Calu3 (cell line): ENCODE measurements around the gene CEP128. TPM values are rescaled to one million over a fixed set of nuclear protein-coding genes. Genes with fewer than 3 reads are reported as not detected.

ENCODE experiments used
- Bru-seq: library from RNA; stranded (reverse); fragments of 400-500 nt; gene quantifications from one replicate; lab custom pipeline; 2021; lab: Mats Ljungman, UMichigan
- BruChase-seq, 2 experiments: library from RNA; stranded (reverse); fragments of 400-500 nt; gene quantifications; one replicate each; lab custom pipeline; 2021; lab: Mats Ljungman, UMichigan
- BruUV-seq: library from RNA; stranded (reverse); fragments of 400-500 nt; replicated peaks from 2 replicates; lab custom pipeline; 2021; lab: Mats Ljungman, UMichigan
- CTCF ChIA-PET: fragments of 300-600 bp; sonication (Branson Sonifier 250); formaldehyde crosslinking; loops from one replicate; lab custom pipeline; 2022; ENCODE audit warnings: antibody characterized with exemption; lab: Charles Lee
- DNase-seq: peaks from one replicate; pipeline ENCODE4 v3.0.0; 2022
- H3K27ac Mint-ChIP-seq: one replicate; pipeline ENCODE4 v1.8.0; 2022; ENCODE audit warnings: mixed read lengths; ENCODE audit not compliant: unreplicated experiment
- H3K27me3 Mint-ChIP-seq: one replicate; pipeline ENCODE4 v1.8.0; 2022; ENCODE audit warnings: mixed read lengths; ENCODE audit not compliant: unreplicated experiment
- H3K36me3 Mint-ChIP-seq: one replicate; pipeline ENCODE4 v1.8.0; 2022; ENCODE audit warnings: mild to moderate bottlenecking, moderate library complexity, mixed read lengths; ENCODE audit not compliant: insufficient read depth, unreplicated experiment
- H3K4me1 Mint-ChIP-seq: one replicate; pipeline ENCODE4 v1.8.0; 2022; ENCODE audit warnings: mild to moderate bottlenecking, low read depth, mixed read lengths; ENCODE audit not compliant: unreplicated experiment
- H3K4me3 Mint-ChIP-seq: one replicate; pipeline ENCODE4 v1.8.0; 2022; ENCODE audit warnings: mild to moderate bottlenecking, low read depth, moderate library complexity, mixed read lengths; ENCODE audit not compliant: unreplicated experiment
- H3K9me3 Mint-ChIP-seq: one replicate; pipeline ENCODE4 v1.8.0; 2022; ENCODE audit warnings: low read depth, mixed read lengths; ENCODE audit not compliant: unreplicated experiment
- intact Hi-C: fragments of 100-400 bp; cut with micrococcal nuclease; formaldehyde crosslinking; loops from one replicate; pipeline ENCODE4 v1.10.0; 2022; ENCODE audit not compliant: unreplicated experiment
- long read RNA-seq: library from polyadenylated mRNA; stranded (forward); transcript quantifications from one replicate; pipeline ENCODE4 v2.0.0, GENCODE V29; 2022
- total RNA-seq: library from RNA; stranded (reverse); gene quantifications from 2 replicates; pipeline ENCODE4 v1.2.3, GENCODE V29; 2022
- TF ChIP-seq, protein P1 (sequence below): fragments of 200-600 bp; IDR thresholded peaks from one replicate; pipeline ENCODE4 v1.8.0; 2022; ENCODE audit warnings: antibody characterized with exemption; ENCODE audit not compliant: unreplicated experiment

The CEP128 gene
- total RNA-seq (22.9 and 26.3 TPM in 2 replicates), Bru-seq, nascent RNA (percentile 68 among the genes with signal in this experiment), BruChase-seq, experiment 1, labeled RNA remaining after a 6-hour chase (percentile 53 among the genes with signal in this experiment), BruChase-seq, experiment 2, labeled RNA remaining after a 2-hour chase (percentile 53 among the genes with signal in this experiment)
- long read RNA-seq, full-length matches to known transcripts = 1 of 5 reads
- long read RNA-seq, partial matches to known transcripts = 1 of 5 reads
- long read RNA-seq, other reads (novel, unspliced or antisense) = 3 of 5 reads

DNA sequence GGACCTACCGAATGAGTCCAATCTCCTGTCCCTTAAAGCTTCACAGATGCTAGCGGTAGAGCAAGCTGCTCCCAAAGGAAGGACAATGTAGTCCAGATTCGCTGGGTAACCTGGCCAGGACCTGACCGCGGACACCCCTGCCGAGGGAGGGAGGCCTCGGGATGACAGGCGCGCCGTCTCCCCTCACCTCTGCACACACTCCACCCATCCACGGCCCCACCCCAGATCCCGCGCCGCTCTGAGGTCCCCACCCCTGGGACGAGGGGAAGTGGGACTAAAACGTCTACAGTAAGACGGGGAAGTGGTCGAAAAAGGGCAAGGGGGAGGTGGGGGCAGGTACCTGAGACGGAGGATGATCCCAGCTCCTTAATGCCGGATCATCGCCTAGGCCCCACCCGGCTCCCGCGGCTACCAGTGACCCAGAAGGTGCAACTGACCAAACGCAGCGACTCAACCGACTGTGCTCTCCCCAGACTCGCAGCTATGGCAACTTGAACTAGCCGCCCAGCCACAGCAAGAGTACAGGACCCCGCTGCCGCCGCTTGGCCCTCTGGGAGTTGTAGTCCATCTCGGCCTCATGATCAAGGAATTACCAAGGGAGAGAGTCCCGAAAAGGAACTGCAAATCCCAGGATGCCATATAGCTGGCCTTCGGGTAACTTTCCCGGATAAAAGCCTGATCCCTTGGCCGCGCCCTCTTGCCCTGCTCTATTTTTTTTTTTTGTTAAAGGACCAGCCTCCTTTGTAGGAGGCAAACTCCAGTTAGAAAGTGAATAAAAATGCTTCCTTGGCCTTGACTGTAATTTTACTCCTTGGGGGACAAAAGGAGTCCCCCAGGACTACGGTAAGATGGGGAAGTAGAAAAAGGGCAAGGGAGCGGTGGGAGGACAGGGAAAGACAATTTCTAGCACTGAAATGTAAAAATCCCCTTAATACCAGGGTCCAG is at the start of gene CEP128:
TSS of gene CEP128 (minus strand) at position 498 of the 945 bp plus-strand sequence.
- intact Hi-C loops = no loop called here
- H3K9me3 Mint-ChIP-seq = no peaks in the 10 kb centered on the region
- H3K27me3 Mint-ChIP-seq = peaks cover 16% of the 10 kb centered on the region
- BruUV-seq = no TSS peak
- H3K27ac Mint-ChIP-seq = peak within 1 kb of the TSS; percentile 83
- peak within 1 kb of the TSS; percentile 80 for H3K4me3 Mint-ChIP-seq
- TF ChIP-seq, protein P1, sequence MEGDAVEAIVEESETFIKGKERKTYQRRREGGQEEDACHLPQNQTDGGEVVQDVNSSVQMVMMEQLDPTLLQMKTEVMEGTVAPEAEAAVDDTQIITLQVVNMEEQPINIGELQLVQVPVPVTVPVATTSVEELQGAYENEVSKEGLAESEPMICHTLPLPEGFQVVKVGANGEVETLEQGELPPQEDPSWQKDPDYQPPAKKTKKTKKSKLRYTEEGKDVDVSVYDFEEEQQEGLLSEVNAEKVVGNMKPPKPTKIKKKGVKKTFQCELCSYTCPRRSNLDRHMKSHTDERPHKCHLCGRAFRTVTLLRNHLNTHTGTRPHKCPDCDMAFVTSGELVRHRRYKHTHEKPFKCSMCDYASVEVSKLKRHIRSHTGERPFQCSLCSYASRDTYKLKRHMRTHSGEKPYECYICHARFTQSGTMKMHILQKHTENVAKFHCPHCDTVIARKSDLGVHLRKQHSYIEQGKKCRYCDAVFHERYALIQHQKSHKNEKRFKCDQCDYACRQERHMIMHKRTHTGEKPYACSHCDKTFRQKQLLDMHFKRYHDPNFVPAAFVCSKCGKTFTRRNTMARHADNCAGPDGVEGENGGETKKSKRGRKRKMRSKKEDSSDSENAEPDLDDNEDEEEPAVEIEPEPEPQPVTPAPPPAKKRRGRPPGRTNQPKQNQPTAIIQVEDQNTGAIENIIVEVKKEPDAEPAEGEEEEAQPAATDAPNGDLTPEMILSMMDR = no peak
- peaks cover 14% of the 10 kb centered on the region for H3K36me3 Mint-ChIP-seq
- CTCF ChIA-PET = interaction anchor here (0.8 kb wide), 1 partner anchor 935 kb away, joined by 4 read pairs; no protein-coding TSS in a partner anchor
- H3K4me1 Mint-ChIP-seq = peaks cover 9% of the 10 kb centered on the region
- DNase-seq = peak; percentile 94

DNA sequence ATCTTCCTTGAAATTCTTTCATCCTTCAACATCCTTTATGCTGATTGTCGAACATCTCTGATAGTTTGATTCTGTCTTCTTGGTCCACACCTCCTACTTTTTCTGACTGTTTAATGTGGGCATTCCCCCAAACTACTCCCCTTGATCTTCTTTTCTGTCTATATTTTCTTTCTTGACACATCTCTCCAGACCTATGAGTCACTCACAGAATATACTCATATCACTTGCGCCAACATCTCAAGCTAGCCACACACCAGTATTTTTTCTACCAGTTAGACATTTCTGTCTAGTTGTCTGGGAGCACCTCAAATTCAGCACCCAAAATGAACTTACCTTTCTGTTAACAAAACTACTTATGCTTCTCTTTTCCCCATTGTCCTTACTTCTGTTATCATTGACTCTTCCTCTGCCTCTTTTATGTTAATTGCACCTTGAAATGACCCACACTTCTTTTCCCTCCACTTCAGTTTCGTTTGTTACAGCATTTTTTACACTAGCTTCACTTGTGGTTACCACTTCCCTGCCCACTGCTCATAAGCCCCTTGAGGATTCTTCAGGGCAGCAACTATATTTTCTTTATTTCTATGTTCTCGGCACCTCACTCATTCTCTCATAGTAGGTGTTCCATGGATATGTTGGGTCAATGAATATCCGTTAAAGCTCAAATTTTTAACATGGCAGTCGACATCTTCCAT is 47.3 kb upstream of the CEP128 start:
- CTCF ChIA-PET = interaction anchor here (0.8 kb wide), 1 partner anchor 181 kb away, joined by 3 read pairs; no protein-coding TSS in a partner anchor

DNA sequence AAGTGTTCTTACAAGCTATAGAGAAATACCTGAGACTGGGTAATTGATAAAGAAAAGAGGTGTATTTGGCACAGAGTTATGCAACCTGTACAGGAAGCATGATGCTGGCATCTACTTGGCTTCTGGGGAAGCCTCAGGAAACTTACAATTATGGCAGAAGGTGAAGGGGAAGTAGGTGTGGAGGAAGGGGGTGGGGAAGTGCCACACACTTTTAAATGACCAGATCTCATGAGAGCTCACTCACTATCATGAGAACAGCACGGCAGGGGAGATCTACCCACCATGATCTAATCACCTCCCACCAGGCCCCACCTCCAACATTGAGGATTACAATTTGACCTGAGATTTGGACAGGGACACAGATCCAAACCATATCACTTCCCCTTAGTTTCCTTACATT is 46.7 kb upstream of the CEP128 start:
- TF ChIP-seq, protein P1 = no peak
- peaks cover under 1% of the 10 kb centered on the region for H3K27me3 Mint-ChIP-seq
- no peaks in the 10 kb centered on the region for H3K9me3 Mint-ChIP-seq
- H3K27ac Mint-ChIP-seq = no peak overlapping the region
- CTCF ChIA-PET = interaction anchor here (1.6 kb wide), 1 partner anchor 932 kb away, joined by 13 read pairs; no protein-coding TSS in a partner anchor
- intact Hi-C loops = loop anchor here (10.0 kb wide), 1 partner anchor 773 kb away; the partner anchor contains the start of gene DIO2
- H3K36me3 Mint-ChIP-seq = no peaks in the 10 kb centered on the region
- H3K4me3 Mint-ChIP-seq = no peak overlapping the region
- no peaks in the 10 kb centered on the region for H3K4me1 Mint-ChIP-seq
- no peak for DNase-seq
- BruUV-seq = no TSS peak

More for the DNA sequence above, 47.3 kb upstream of the CEP128 start:
- TF ChIP-seq, protein P1 = no peak
- no peaks in the 10 kb centered on the region for H3K9me3 Mint-ChIP-seq
- H3K27ac Mint-ChIP-seq = no peak overlapping the region
- no peak overlapping the region for H3K4me3 Mint-ChIP-seq
- no peaks in the 10 kb centered on the region for H3K36me3 Mint-ChIP-seq
- H3K27me3 Mint-ChIP-seq = peaks cover 7% of the 10 kb centered on the region
- BruUV-seq = no TSS peak
- no peaks in the 10 kb centered on the region for H3K4me1 Mint-ChIP-seq
- no peak for DNase-seq
- intact Hi-C loops = loop anchor here (10.0 kb wide), 1 partner anchor 774 kb away; the partner anchor contains the start of gene DIO2
